Fibroblast of the aortic adventitia (primary cell): Measurements from ENCODE around the gene NHS. TPM values are rescaled to one million over a fixed set of nuclear protein-coding genes. Genes with fewer than 3 reads are reported as not detected.
"Not testable (repeated sequence)": the region's sequence is repeated elsewhere in the genome, so short reads cannot be mapped to it uniquely, and the experiment has no call there.

ENCODE experiments used
- DNase-seq: peaks from one replicate; pipeline ENCODE4 v3.0.0-alpha.2; 2010; ENCODE audit warnings: low read depth
- H3K4me3 ChIP-seq: 2 replicates; pipeline ENCODE4 v1.5.1; 2011; ENCODE audit warnings: low read depth, mild to moderate bottlenecking, control low read depth, low read length, moderate library complexity
- total RNA-seq: library from RNA; depleted of rRNA; stranded (reverse); fragments of >200 nt; gene quantifications from 2 replicates; pipeline ENCODE4 v1.2.3, GENCODE V29; 2012; ENCODE audit warnings: low replicate concordance
- TF ChIP-seq, protein P1 (sequence below): IDR thresholded peaks from 2 replicates; pipeline ENCODE4 v1.5.1; 2011; ENCODE audit warnings: mild to moderate bottlenecking, low read length, control low read depth, inconsistent platforms; ENCODE audit not compliant: insufficient read depth

The NHS gene
- total RNA-seq, 1 donor, result 11.6 TPM

DNA sequence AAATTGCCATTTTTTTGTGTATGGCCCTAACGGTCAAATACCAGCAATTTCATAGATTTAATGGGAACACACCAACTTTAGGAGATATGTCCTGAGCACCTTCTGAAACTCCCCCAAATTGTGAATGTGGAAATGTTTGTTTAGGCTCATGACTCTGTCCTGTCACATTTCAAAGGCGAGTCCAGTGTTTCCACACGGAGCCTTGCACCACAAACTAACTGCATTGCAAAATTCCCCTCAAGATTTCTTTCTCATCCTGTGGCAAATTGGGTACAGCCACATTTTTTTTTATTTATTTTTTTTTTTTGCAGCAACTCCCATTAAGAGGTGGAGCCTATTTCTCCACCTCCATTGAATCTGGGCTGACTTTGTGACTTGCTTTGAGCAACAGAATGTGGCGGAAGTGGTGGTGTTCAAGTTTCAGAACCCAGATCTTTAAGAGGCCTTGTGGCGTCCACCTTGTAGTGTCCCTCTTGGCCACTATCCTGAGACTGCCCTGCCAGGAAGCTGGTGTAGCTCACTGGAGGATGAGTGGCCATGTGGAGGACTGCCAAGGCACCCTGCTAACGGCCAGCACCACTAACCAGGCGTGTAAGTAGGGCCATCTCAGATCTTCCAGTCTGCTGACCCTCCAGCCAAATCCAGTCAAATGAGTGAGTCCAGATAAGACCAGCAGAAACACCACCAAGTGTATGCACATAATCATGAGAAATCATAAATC is 189.8 kb downstream of the NHS start:
- H3K4me3 ChIP-seq, result no peak overlapping the region
- DNase-seq, result peak; percentile 63
- TF ChIP-seq, protein P1, sequence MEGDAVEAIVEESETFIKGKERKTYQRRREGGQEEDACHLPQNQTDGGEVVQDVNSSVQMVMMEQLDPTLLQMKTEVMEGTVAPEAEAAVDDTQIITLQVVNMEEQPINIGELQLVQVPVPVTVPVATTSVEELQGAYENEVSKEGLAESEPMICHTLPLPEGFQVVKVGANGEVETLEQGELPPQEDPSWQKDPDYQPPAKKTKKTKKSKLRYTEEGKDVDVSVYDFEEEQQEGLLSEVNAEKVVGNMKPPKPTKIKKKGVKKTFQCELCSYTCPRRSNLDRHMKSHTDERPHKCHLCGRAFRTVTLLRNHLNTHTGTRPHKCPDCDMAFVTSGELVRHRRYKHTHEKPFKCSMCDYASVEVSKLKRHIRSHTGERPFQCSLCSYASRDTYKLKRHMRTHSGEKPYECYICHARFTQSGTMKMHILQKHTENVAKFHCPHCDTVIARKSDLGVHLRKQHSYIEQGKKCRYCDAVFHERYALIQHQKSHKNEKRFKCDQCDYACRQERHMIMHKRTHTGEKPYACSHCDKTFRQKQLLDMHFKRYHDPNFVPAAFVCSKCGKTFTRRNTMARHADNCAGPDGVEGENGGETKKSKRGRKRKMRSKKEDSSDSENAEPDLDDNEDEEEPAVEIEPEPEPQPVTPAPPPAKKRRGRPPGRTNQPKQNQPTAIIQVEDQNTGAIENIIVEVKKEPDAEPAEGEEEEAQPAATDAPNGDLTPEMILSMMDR, result no peak

DNA sequence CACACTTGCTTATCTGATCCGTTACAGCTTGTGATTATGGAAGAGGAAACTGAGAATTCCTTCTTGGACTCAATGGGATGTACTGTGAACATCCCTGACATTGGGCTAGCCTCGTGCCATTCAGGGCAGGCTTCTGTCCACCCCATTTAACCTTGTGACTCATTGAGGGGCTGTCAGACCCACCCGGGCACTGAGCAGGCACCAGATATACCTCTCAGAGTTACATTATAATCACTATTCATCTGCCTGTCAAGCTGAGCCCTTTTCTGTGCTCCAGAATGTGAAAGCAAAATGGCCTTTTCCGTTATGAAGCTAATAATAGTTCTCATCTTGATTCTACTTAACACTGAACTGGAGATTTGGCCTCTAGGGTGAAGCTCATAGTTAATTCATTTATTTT is 191.7 kb downstream of the NHS start:
- no peak overlapping the region for H3K4me3 ChIP-seq
- TF ChIP-seq, protein P1, result no peak

DNA sequence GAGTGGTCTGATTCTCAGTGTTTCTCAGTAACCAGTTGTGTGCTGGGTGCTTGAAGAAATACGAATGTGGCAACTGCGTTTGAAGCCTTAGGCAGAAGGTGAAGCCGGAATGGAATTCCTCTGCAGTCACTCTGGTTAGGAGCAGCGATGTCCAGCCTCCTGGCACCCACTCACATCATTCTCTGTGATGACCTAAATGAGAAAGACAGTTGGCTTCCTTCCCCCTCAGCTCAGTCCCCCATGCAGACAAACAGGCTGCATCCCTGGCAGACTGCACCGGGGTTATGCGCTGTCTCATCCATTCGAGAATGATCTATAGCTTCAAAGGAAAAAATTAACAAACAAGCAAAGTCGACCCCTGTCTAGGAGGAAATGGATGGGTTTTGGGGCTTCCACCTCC is 192.2 kb downstream of the NHS start:
- H3K4me3 ChIP-seq, result no peak overlapping the region
- TF ChIP-seq, protein P1, result no peak
- DNase-seq, result no peak

More for the DNA sequence above, 191.7 kb downstream of the NHS start:
- DNase-seq, result no peak

DNA sequence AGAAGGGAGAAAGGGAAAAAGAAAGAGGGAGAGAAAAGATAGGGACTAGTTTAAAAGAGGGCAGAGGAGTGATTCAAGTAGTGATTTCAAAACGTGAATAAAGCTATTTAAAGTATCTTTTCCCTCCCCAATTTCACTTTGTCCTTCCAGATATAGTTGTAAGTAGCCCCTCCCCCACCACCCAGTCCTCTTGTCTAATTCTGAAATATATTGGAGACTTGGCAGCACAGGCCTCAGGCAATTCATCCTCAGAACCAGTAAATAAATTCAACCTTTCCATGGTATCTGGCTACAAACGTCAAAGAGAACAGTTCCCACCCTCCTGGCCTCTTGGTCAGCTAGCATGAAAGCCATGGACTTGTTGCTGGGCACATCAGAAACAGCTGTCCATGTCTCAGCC is 192.8 kb downstream of the NHS start:
- no peak for DNase-seq
- no peak overlapping the region for H3K4me3 ChIP-seq
- TF ChIP-seq, protein P1, result no peak

DNA sequence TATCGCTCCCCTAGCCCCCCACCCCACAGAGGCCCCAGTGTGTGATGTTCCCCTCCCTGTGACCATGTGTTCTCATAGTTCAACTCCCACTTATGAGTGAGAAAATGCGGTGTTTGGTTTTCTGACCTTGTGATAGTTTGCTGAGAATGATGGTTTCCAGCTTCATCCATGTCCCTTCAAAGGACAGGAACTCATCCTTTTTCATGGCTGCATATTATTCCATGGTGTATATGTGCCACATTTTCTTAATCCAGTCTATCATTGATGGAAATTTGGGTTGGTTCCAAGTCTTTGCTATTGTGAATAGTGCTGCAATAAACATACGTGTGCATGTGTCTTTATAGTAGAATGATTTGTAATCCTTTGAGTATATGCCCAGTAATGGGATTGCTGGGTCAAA is 193.8 kb downstream of the NHS start:
- not testable (repeated sequence) for H3K4me3 ChIP-seq, DNase-seq

DNA sequence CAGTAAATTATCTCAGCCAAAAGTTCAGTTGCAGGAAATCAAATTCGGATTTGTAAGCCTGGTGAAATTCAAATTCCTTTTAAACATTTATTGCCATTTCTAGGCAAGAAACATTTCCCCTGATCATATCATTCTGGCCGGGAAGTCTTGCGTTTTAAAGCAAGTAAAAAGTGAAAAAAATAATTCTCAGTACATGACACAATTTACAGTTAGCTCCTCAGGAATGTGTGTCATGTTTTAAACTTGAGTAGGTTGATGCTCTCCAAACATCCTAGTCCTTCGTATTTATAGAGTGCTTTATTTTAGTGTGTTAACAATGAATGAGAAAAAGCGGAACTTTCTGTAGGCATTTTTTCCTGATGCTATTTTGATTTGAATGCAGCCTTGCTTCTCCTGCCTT is 204.0 kb downstream of the NHS start:
- DNase-seq, result peak; percentile 47
- H3K4me3 ChIP-seq, result no peak overlapping the region
- TF ChIP-seq, protein P1, result no peak

DNA sequence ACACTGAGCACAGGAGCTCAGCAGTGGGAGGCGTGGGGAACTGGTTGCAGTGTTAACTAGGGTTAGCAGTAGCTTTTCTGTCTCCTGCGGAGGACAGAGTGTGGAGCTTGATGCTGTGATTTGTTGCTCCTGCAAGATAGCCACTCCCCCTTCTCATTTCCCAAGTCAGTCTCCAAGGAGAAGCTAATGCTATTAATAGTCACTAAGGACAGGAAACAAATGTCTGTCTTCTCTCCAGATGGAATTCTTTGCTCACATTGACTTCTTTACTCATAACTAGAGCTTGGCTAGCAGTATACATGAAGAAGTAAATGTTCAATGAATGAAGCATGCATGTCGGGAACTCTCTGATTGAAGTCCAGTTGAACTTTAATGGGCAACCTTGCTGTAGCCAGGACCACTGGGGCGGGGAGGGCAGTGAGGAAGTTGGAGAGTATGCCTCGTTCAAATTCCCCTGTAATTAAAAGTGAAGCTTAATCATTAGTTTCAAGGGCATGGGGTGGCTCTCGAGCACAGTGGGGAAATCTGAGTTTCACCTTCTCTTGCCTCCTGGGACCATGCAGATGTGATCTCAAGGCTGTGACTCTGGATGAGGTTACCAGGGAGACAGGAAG is 205.6 kb downstream of the NHS start:
- DNase-seq, result peak; percentile 80
- TF ChIP-seq, protein P1, result no peak
- no peak overlapping the region for H3K4me3 ChIP-seq
